Subcutaneous adipose tissue (tissue), 4 donors: ENCODE results near the gene CFAP410. TPM values are rescaled to one million over a fixed set of nuclear protein-coding genes. Genes with fewer than 3 reads are reported as not detected.

Source experiments
- CTCF ChIP-seq: fragments of 450-650 bp; IDR thresholded peaks from one replicate; pipeline ENCODE4 v1.5.1; 2016; ENCODE audit warnings: low read depth, mild to moderate bottlenecking, control low read depth, antibody characterized with exemption, moderate library complexity
- total RNA-seq, 4 donors: library from RNA; depleted of rRNA; stranded (reverse); fragments of >200 nt; gene quantifications; one replicate each; pipeline ENCODE4 v1.1.0, GENCODE V29; 2016

CFAP410 gene
- total RNA-seq, 4 donors from 2014 or later = 9.1 to 56.7 (median 23.1) TPM

GRCh38 chr21:44379515-44379848 is 40.3 kb upstream of the CFAP410 start:
- no peak for TF ChIP-seq CTCF

GRCh38 chr21:44378646-44379514 is 39.7 kb upstream of the CFAP410 start:
- TF ChIP-seq CTCF = no peak

- no peak for TF ChIP-seq CTCF
These were observed 38.9 kb upstream of the CFAP410 start for GRCh38 chr21:44377922-44378645.

GRCh38 chr21:44377201-44377921 is 38.2 kb upstream of the CFAP410 start:
- TF ChIP-seq CTCF = no peak

- TF ChIP-seq CTCF = no peak
These were observed 37.4 kb upstream of the CFAP410 start for GRCh38 chr21:44376606-44377005.

GRCh38 chr21:44375761-44376241 is 36.6 kb upstream of the CFAP410 start:
- no peak for TF ChIP-seq CTCF

GRCh38 chr21:44375281-44375651 is 36.1 kb upstream of the CFAP410 start:
- TF ChIP-seq CTCF = no peak
